ENCODE measurements around the gene RBM26.
A peak's percentile ranks its signal among the peaks of the same experiment; 100 is the strongest.

Gene RBM26

GRCh38 chr13:79419365-79419764 is 13.3 kb upstream of the RBM26 start:
- no peak for DNase-seq

GRCh38 chr13:79417741-79418140 is 11.7 kb upstream of the RBM26 start:
- no peak for DNase-seq

- no peak for DNase-seq
Observed at GRCh38 chr13:79413521-79413920, 7.5 kb upstream of the RBM26 start.

- DNase-seq = no peak
Observed at GRCh38 chr13:79409828-79410227, 3.8 kb upstream of the RBM26 start.

- no peak for DNase-seq
Observed at GRCh38 chr13:79407349-79407979, 1.4 kb upstream of the RBM26 start.

GRCh38 chr13:79406597-79406908 is 498 bp upstream of the RBM26 start:
- DNase-seq = no peak

- DNase-seq = no peak
Observed at GRCh38 chr13:79405501-79405830, 589 bp downstream of the RBM26 start.

GRCh38 chr13:79404985-79405384 is 1.1 kb downstream of the RBM26 start:
- DNase-seq = peak; percentile 19

- DNase-seq = no peak
Observed at GRCh38 chr13:79404361-79404760, 1.7 kb downstream of the RBM26 start.

- no peak for DNase-seq
Observed at GRCh38 chr13:79403113-79403512, 2.9 kb downstream of the RBM26 start.

GRCh38 chr13:79402679-79403078 is 3.4 kb downstream of the RBM26 start:
- DNase-seq = no peak

- no peak for DNase-seq
Observed at GRCh38 chr13:79402074-79402635, 3.9 kb downstream of the RBM26 start.

GRCh38 chr13:79401259-79402070 is 4.6 kb downstream of the RBM26 start:
- DNase-seq = no peak

- no peak for DNase-seq
Observed at GRCh38 chr13:79398915-79399314, 7.1 kb downstream of the RBM26 start.

- no peak for DNase-seq
Observed at GRCh38 chr13:79398127-79398526, 7.9 kb downstream of the RBM26 start.

GRCh38 chr13:79395881-79396280 is 10.2 kb downstream of the RBM26 start:
- no peak for DNase-seq

- DNase-seq = peak; percentile 38
Observed at GRCh38 chr13:79393564-79394249, 12.3 kb downstream of the RBM26 start.

GRCh38 chr13:79392882-79393563 is 13.0 kb downstream of the RBM26 start:
- no peak for DNase-seq

GRCh38 chr13:79389026-79389425 is 17.0 kb downstream of the RBM26 start:
- DNase-seq = no peak

GRCh38 chr13:79387853-79388252 is 18.2 kb downstream of the RBM26 start:
- DNase-seq = no peak

GRCh38 chr13:79386125-79386826 is 19.8 kb downstream of the RBM26 start:
- no peak for DNase-seq

GRCh38 chr13:79385694-79386093 is 20.4 kb downstream of the RBM26 start:
- no peak for DNase-seq

Data from femur (tissue), 1 donor.